Panc1 (cell line): ENCODE results near the gene ENTREP1. TPM values are rescaled to one million over a fixed set of nuclear protein-coding genes. Genes with fewer than 3 reads are reported as not detected.
"Not testable (repeated sequence)": the region's sequence is repeated elsewhere in the genome, so short reads cannot be mapped to it uniquely, and the experiment has no call there.

ENCODE experiments used
- ATAC-seq: fragments of 200-7000 bp; cut with Tn5 transposase; 2 replicates; pipeline ENCODE4 v1.9.1; 2020; ENCODE audit warnings: mild to moderate bottlenecking, moderate library complexity
- BruUV-seq: library from RNA; stranded (reverse); fragments of 400-500 nt; replicated peaks from 2 replicates; lab custom pipeline; 2021; lab: Mats Ljungman, UMichigan
- CTCF ChIA-PET: fragments of 300-600 bp; sonication (Branson Sonifier 250); formaldehyde crosslinking; loops from one replicate; lab custom pipeline; 2022; ENCODE audit warnings: antibody characterized with exemption; lab: Charles Lee
- POLR2A ChIA-PET: fragments of 300-600 bp; sonication (Branson Sonifier 250); formaldehyde crosslinking; loops from one replicate; lab custom pipeline; 2022; ENCODE audit warnings: antibody characterized with exemption; lab: Charles Lee
- DNase-seq: peaks from one replicate; pipeline ENCODE4 v3.0.0-alpha.2; 2010; ENCODE audit warnings: low read depth, low spot score
- H3K27ac ChIP-seq: 2 replicates; pipeline ENCODE4 v1.5.1; 2011; ENCODE audit warnings: mild to moderate bottlenecking, low read length, inconsistent platforms
- H3K27me3 ChIP-seq: fragments of 200-500 bp; sonication (Bioruptor generic); 2 replicates; pipeline ENCODE4 v1.6.0; 2014; ENCODE audit warnings: low read length, inconsistent platforms; ENCODE audit not compliant: control insufficient read depth, insufficient read depth
- H3K36me3 ChIP-seq: fragments of 200-500 bp; sonication (Bioruptor generic); 2 replicates; pipeline ENCODE4 v1.5.1; 2014; ENCODE audit warnings: inconsistent platforms, mild to moderate bottlenecking, low read length, moderate library complexity; ENCODE audit not compliant: control insufficient read depth, insufficient read depth
- H3K4me1 ChIP-seq: 2 replicates; pipeline ENCODE4 v1.5.1; 2011; ENCODE audit warnings: inconsistent platforms, mild to moderate bottlenecking, low read length, moderate library complexity; ENCODE audit not compliant: control insufficient read depth, insufficient read depth
- H3K4me3 ChIP-seq, 2 experiments: 2 replicates each; pipeline ENCODE4 v1.5.1; 2011 to 2012; ENCODE audit warnings: low read depth in 2 of 2, low read length in 2 of 2, mild to moderate bottlenecking in 2 of 2, inconsistent platforms in 1 of 2, moderate library complexity in 1 of 2
- H3K9me3 ChIP-seq: fragments of 200-500 bp; sonication (Bioruptor generic); 2 replicates; pipeline ENCODE4 v1.5.1; 2014; ENCODE audit warnings: low read depth, mild to moderate bottlenecking, inconsistent platforms, low read length, moderate library complexity; ENCODE audit not compliant: control insufficient read depth, insufficient read depth
- CTCF ChIP-seq: fragments of 450-650 bp; IDR thresholded peaks from 2 replicates; pipeline ENCODE4 v1.5.1; 2017; ENCODE audit warnings: mild to moderate bottlenecking
- POLR2AphosphoS5 ChIP-seq: IDR thresholded peaks from 2 replicates; pipeline ENCODE4 v1.6.1; 2012; ENCODE audit warnings: mild to moderate bottlenecking, low read depth, low read length, moderate library complexity
- REST ChIP-seq, 2 experiments: IDR thresholded peaks; 2 replicates each; pipeline ENCODE4 v1.6.1; 2011 to 2012; ENCODE audit warnings: low read depth in 2 of 2, control low read depth in 1 of 2, low read length in 1 of 2, mild to moderate bottlenecking in 1 of 2, moderate library complexity in 1 of 2; ENCODE audit not compliant: insufficient read depth in 1 of 2
- SIN3A ChIP-seq: IDR thresholded peaks from 2 replicates; pipeline ENCODE4 v1.6.1; 2012; ENCODE audit warnings: low read depth, mild to moderate bottlenecking, low read length, moderate library complexity, borderline replicate concordance; ENCODE audit not compliant: insufficient read depth
- TCF7L2 ChIP-seq: IDR thresholded peaks from 2 replicates; pipeline ENCODE4 v1.6.1; 2011; ENCODE audit warnings: mild to moderate bottlenecking, low read depth, low read length, inconsistent platforms
- in situ Hi-C: cut with HindIII; loops from 2 replicates; pipeline ENCODE4 v1.10.0; 2016; ENCODE audit warnings: low sequenced_read_pairs, low pct_unique_long_range_greater_than_20kb
- intact Hi-C: fragments of 100-400 bp; cut with micrococcal nuclease; formaldehyde crosslinking; loops from one replicate; pipeline ENCODE4 v1.10.0; 2022; ENCODE audit not compliant: unreplicated experiment
- total RNA-seq: library from RNA; stranded (reverse); gene quantifications from one replicate; pipeline ENCODE4 v1.2.1, GENCODE V29; 2021; ENCODE audit not compliant: unreplicated experiment

Gene ENTREP1
- total RNA-seq, 1 experiment from 2014 or later, result 0.13 TPM

- no peak for DNase-seq
Observed at GRCh38 chr9:69397384-69398214, 72.6 kb downstream of the ENTREP1 start.

GRCh38 chr9:69400470-69400869 lies 75.5 kb downstream of the ENTREP1 start:
- H3K9me3 ChIP-seq, result no peaks in the 10 kb centered on the region
- intact Hi-C loops (no loop called here), in situ Hi-C loops (no loop called here)
- ChIA-PET POLR2A (no interaction called here), CTCF (no interaction called here)
- DNase-seq (no peak), ATAC-seq (no peak)
- H3K27ac ChIP-seq, result no peak overlapping the region
- 0 out of 2 replicates have a peak, but pooled peaks cover 2% of the 10 kb centered on the region for H3K27me3 ChIP-seq
- H3K4me3 ChIP-seq, result no peak overlapping the region
- BruUV-seq, result no TSS peak
- no peaks in the 10 kb centered on the region for H3K36me3 ChIP-seq
- H3K4me1 ChIP-seq, result no peaks in the 10 kb centered on the region
- TF ChIP-seq TCF7L2 (no peak), POLR2AphosphoS5 (no peak), SIN3A (no peak), CTCF (no peak), REST (IDR thresholded peaks at IDR 0.05; ENCODE audit: insufficient read depth in 1 of 2, low read depth in 2 of 2, low read length in 1 of 2) (no peak)

More at GRCh38 chr9:69397384-69398214, 72.6 kb downstream of the ENTREP1 start:
- H3K4me3 ChIP-seq, result no peak overlapping the region
- POLR2A ChIA-PET, result no interaction called here
- no TSS peak for BruUV-seq
- no peak overlapping the region for H3K27ac ChIP-seq
- CTCF ChIA-PET, result interaction anchor here (0.6 kb wide), 1 partner anchor 71 kb away, joined by 3 read pairs; no protein-coding TSS in a partner anchor
- intact Hi-C loops (no loop called here), in situ Hi-C loops (no loop called here)
- no peaks in the 10 kb centered on the region for H3K36me3 ChIP-seq
- no peaks in the 10 kb centered on the region for H3K4me1 ChIP-seq
- H3K9me3 ChIP-seq, result no peaks in the 10 kb centered on the region
- no peak for ATAC-seq
- TF ChIP-seq CTCF (no peak), POLR2AphosphoS5 (no peak), TCF7L2 (no peak), SIN3A (no peak), REST (IDR thresholded peaks at IDR 0.05; ENCODE audit: insufficient read depth in 1 of 2, low read depth in 2 of 2, low read length in 1 of 2) (no peak)
- no peaks in the 10 kb centered on the region for H3K27me3 ChIP-seq

DNA sequence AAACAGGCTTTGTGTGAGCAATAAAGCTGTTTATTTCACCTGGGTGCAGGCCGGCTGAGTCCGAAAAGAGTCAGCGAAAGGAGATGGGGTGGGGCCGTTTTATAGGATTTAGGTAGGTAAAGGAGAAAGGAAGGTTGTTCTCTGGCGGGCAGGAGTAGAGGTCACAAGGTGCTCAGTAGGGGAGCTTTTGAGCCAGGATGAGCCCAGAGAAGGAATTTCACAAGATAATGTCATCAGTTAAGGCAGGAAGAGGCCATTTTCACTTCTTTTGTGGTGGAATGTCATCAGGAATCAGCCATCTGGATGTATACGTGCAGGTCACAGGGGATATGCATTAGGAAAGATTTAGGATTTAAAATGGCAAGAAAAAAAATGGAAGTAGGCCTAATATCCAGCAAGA lies 84.9 kb downstream of the ENTREP1 start:
- H3K4me3 ChIP-seq, ATAC-seq, H3K27me3 ChIP-seq, DNase-seq, H3K27ac ChIP-seq, in situ Hi-C loops, intact Hi-C loops, H3K4me1 ChIP-seq, BruUV-seq, H3K9me3 ChIP-seq, CTCF ChIA-PET, POLR2A ChIA-PET, H3K36me3 ChIP-seq: not testable (repeated sequence)
